ACC112 (cell line): ENCODE data around the gene ANO1.

Experiments
- H2AFZ ChIP-seq: fragments of 200-600 bp; sonication (generic); one replicate; pipeline ENCODE4 v1.6.0; 2017; ENCODE audit warnings: antibody characterized with exemption, low read length; ENCODE audit not compliant: unreplicated experiment
- H3K27ac ChIP-seq: fragments of 200-600 bp; sonication (generic); 2 replicates; pipeline ENCODE4 v1.5.1; 2014; ENCODE audit warnings: low read depth, mild to moderate bottlenecking, antibody characterized with exemption, low read length, moderate library complexity
- H3K27me3 ChIP-seq: fragments of 200-600 bp; sonication (generic); 2 replicates; pipeline ENCODE4 v1.6.1; 2014; ENCODE audit warnings: mild to moderate bottlenecking, antibody characterized with exemption, low read length, moderate library complexity, mixed read lengths; ENCODE audit not compliant: insufficient read depth
- H3K36me3 ChIP-seq: fragments of 200-600 bp; sonication (generic); 2 replicates; pipeline ENCODE4 v1.6.1; 2016; ENCODE audit warnings: mild to moderate bottlenecking, antibody characterized with exemption, low read length, moderate library complexity, mixed read lengths; ENCODE audit not compliant: insufficient read depth
- H3K4me1 ChIP-seq: fragments of 200-600 bp; sonication (generic); one replicate; pipeline ENCODE4 v1.6.1; 2016; ENCODE audit warnings: low read length, mixed read lengths; ENCODE audit not compliant: insufficient read depth, unreplicated experiment, control insufficient read depth
- H3K4me3 ChIP-seq: fragments of 200-600 bp; sonication (generic); 2 replicates; pipeline ENCODE4 v1.5.1; 2014; ENCODE audit warnings: mild to moderate bottlenecking, low read depth, low read length
- H3K79me2 ChIP-seq: fragments of 200-600 bp; sonication (generic); one replicate; pipeline ENCODE4 v1.6.0; 2016; ENCODE audit warnings: low read length; ENCODE audit not compliant: control insufficient read depth, unreplicated experiment, insufficient read depth

Gene ANO1

DNA sequence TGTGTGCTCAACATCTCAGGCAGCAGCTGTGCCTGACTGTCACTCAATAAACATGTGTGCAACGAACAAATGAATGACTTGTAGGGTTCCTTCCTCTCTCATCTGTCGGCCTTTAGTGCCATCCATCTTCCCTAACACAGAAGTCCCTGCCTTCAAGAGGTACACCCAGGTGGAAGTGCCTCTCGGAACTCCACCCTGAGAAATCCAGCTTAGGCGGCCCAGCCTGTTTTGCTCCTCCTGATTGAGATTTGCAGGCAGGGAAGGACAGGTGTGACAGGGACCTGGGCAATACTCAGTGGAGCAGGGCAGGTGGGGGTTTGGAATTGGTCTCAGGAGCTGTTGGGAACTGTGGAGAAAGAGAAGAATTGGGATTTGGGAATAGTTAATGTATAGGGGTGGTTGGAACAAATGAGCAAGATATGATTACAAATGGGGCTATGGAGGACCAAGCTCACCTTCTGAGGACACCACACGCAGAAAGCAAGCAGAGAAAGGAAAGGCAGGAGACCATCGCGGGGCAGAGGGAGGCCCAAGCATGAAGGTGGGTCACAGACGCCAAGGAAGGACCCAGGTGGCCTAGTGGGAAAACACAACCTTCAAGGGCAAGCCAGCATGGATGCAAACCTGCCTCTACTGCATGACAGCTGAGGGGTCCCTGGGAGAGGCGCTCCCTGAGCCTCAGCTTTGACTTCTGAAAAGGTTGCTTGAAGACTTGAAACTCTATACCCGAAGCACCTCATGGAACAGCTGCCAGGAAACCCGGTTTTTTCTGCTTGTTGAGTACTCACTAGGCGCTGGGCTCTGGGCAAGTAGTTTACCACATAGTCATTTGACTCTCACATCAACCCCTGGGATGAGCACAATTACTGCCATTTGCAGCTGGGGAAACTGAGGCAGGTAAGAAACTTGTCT is 40.9 kb upstream of the ANO1 start:
- Histone ChIP-seq H3K27me3 (peaks cover 80% of the 10 kb centered on the region), H3K36me3 (no peaks in the 10 kb centered on the region), H3K27ac (no peak overlapping the region), H2AFZ (no peak overlapping the region), H3K79me2 (no peaks in the 10 kb centered on the region), H3K4me3 (no peak overlapping the region), H3K4me1 (no peaks in the 10 kb centered on the region)

DNA sequence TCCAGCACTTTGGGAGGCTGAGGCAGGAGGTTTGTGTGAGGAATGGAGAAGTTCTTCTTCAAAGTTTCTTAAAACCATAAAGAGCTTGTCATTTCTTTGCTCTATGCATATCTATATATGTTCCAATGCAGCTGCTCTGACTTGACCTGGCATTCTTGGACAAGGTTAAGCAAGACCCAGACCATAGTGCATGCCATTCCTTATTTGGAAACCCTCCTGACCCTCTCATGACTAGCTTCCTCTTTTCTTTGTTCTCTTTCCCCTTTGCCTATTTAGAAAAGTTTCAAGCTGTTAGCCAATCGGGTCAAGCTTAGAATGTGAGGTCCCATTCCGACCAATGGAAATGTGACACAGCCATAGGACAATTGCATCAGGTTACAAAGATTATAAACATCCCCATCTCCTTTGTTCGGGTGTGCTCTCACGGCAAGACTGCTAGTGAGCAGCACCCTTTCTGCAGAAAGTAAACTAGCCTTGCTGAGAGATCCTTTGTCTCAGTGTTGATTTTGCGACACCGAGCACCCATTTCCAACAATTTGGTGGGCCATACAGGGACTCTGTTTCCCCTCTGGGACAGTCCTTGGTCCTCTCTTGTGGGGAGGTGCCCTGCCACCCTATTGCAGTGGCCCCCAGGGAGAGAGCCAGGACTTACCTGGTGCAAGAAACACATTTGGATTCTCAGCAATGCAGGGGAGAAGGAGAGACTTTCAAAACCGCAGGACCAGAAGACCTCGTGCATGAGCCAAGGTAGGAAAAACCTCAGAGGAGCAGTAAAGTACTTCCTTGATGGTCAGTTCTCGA is 39.9 kb upstream of the ANO1 start:
- Histone ChIP-seq H3K27me3 (peaks cover 86% of the 10 kb centered on the region), H3K36me3 (no peaks in the 10 kb centered on the region), H2AFZ (no peak overlapping the region), H3K79me2 (no peaks in the 10 kb centered on the region), H3K27ac (no peak overlapping the region), H3K4me1 (no peaks in the 10 kb centered on the region), H3K4me3 (no peak overlapping the region)

DNA sequence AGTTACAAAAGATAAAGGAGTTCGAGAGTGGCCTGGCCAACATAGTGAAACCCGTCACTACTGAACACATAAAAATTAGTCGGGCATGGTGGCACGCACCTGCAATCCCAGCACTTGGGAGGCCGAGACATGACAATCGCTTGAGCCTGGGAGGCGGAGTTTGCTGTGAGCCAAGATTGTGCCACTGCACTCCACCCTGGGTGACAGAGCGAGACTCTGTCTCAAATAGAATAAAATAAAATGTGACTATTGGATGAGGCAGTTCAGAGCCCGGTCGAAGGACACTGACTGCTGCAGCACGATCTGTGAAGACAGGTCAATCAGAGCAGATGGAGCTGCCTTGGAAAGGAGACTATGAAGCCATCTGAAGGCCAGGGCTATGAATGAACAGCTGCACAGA is 37.7 kb upstream of the ANO1 start:
- H2AFZ ChIP-seq: no peak overlapping the region
- no peaks in the 10 kb centered on the region for H3K79me2 ChIP-seq
- no peaks in the 10 kb centered on the region for H3K36me3 ChIP-seq
- no peak overlapping the region for H3K27ac ChIP-seq
- no peak overlapping the region for H3K4me3 ChIP-seq
- no peaks in the 10 kb centered on the region for H3K4me1 ChIP-seq
- H3K27me3 ChIP-seq: peaks cover 83% of the 10 kb centered on the region

DNA sequence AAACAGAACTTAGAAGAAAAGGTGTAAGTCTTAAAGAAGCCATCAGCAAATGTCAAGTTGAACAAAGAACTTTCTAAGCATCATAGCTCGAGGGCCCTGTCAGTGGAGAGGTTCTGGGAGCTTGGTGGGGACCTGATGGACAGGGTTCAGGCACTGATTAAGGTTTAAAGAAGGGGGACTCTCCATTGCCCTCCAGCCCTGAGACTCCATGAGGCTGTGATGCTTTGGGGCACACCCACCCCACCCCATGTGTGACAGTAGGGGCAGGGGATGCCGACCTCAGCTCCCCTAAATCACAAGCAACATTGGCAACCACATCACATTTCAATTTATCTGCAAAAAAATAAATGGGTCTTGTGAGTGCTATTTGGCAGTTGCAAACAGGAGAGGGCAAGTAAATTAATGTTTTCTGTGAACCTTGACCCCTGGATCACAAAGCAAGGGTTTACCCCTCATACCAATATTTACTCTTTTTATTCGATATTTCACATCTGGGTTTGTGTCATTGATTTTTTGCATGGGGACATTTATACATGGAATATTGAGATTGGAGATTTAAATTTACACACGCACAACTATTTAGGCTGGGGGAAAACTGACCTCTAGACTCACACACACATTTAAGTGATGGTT is 37.1 kb upstream of the ANO1 start:
- Histone ChIP-seq H2AFZ (no peak overlapping the region), H3K36me3 (no peaks in the 10 kb centered on the region), H3K4me1 (no peaks in the 10 kb centered on the region), H3K79me2 (no peaks in the 10 kb centered on the region), H3K27me3 (peaks cover 86% of the 10 kb centered on the region), H3K27ac (no peak overlapping the region), H3K4me3 (no peak overlapping the region)

DNA sequence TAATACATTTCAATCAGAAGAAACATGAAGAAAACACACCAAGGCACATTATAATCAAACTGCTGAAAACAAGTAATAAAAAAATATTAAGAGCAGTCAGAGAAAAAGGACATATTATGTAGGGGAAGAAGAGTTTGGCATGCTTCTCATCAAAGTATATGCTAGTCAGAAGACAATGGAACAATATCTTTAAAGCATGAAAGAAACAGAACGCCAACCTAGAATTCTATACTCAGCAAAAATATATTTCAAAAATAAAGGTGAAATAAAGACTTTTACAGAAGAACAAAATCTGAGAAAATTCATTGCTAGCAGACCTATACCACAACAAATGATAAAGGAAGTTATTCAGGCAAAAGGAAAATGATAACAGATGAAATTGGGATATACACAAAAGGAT is 34.6 kb upstream of the ANO1 start:
- H3K4me1 ChIP-seq: no peaks in the 10 kb centered on the region
- H3K27ac ChIP-seq: no peak overlapping the region
- H3K4me3 ChIP-seq: no peak overlapping the region
- no peaks in the 10 kb centered on the region for H3K79me2 ChIP-seq
- H3K27me3 ChIP-seq: peaks cover 84% of the 10 kb centered on the region
- no peak overlapping the region for H2AFZ ChIP-seq
- H3K36me3 ChIP-seq: no peaks in the 10 kb centered on the region

DNA sequence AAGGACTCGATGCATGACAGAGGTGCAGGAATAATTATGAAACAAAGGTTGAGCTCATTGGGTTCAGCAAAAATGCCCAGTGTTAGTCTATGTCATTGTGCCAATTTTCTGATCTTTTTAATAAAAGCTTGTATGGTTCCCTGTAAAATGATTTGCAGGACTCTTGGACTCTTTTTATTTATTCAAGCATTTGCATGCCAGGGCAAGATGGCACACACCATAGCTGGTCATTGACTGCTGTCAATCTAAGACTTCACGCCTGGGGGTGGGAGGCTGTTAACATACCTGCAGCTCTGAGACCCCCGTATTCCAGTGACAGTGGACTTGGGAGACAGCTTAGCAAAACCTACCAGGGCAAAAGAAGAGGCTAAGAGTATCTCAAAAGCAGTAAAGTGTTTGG is 32.0 kb upstream of the ANO1 start:
- Histone ChIP-seq H3K4me1 (no peaks in the 10 kb centered on the region), H3K79me2 (no peaks in the 10 kb centered on the region), H3K27ac (no peak overlapping the region), H3K36me3 (no peaks in the 10 kb centered on the region), H3K27me3 (peaks cover 83% of the 10 kb centered on the region), H3K4me3 (no peak overlapping the region), H2AFZ (no peak overlapping the region)

DNA sequence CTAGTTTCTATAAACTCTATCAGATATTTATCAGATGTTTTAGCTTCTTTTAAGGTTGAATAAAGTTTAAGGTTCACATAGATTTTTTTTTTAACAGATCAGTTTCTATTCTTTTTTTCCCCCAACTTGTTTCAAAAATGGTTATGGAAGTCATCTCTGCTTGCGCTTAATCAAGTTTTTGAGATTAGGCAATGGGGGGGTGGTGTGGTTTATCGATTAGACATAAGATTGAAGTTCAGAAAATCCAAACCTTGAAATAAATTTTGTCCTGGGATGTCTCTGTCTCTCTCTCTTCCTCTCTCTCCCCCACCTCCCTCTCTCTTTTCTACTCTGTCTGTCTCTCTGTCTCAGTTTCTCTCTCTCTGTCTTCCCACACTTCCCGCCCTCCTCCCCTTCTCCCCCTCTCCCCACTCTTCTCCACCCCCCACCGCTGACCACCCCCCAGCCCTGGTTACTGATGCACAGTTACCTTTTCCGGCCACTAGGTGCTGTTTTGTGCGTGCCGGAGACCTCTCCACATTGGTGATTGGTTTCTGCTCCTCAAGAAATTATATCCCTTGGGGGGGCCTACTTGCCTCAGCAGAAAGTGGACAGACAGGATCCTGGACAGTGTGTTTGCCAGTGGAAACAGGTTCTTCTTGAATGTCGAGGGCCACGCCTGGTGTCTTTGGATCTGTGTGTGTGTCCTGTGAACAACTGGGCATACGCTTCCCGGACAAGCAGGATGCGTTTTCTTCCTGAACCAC is 29.7 kb upstream of the ANO1 start:
- Histone ChIP-seq H3K27me3 (peaks cover 84% of the 10 kb centered on the region), H3K4me1 (no peaks in the 10 kb centered on the region), H3K36me3 (no peaks in the 10 kb centered on the region), H3K27ac (no peak overlapping the region), H3K79me2 (no peaks in the 10 kb centered on the region), H3K4me3 (no peak overlapping the region), H2AFZ (no peak overlapping the region)

DNA sequence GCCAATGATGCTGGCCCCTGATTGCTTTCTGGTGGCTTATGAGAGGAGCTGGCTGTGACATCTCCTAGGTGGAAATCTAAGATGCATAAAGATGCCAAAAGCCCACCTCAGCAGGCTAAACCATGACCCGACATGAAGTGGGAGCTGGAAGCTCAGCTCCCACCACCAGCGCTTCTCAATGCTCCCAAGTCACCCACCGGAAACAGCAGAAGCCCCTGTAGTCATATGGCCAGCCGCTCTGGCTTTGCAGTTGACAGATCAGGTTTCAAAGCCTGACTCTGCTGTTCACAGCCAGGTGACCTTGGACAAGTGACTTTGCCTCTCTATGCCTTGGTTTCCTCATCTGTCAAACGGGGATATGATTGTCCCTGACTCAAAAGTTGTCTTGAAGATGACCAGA is 29.1 kb upstream of the ANO1 start:
- Histone ChIP-seq H3K4me1 (no peaks in the 10 kb centered on the region), H3K27me3 (peaks cover 89% of the 10 kb centered on the region), H3K79me2 (no peaks in the 10 kb centered on the region), H3K36me3 (no peaks in the 10 kb centered on the region), H3K27ac (no peak overlapping the region), H3K4me3 (no peak overlapping the region), H2AFZ (no peak overlapping the region)

DNA sequence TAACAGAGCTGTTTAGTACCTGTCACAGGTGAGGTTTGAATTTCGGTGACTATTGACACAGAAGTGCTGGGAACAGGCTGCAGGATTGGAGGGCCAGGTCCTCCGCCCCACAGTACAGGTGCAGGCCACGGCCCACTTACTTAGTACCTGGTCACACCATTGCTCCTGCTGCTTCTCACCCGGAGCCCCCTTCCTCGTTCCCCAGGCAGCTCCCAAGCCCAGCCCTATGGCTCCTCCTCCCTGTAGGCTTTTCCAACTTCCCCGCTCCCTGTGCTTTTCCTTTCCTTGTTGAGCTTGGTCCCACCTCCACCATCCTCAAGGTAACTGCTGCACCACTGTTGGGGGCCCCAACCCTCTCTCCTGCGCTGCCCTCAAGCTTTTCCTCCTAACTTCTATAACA is 27.9 kb upstream of the ANO1 start:
- no peaks in the 10 kb centered on the region for H3K36me3 ChIP-seq
- no peak overlapping the region for H2AFZ ChIP-seq
- H3K4me1 ChIP-seq: no peaks in the 10 kb centered on the region
- H3K79me2 ChIP-seq: no peaks in the 10 kb centered on the region
- no peak overlapping the region for H3K27ac ChIP-seq
- peaks cover 88% of the 10 kb centered on the region for H3K27me3 ChIP-seq
- no peak overlapping the region for H3K4me3 ChIP-seq

DNA sequence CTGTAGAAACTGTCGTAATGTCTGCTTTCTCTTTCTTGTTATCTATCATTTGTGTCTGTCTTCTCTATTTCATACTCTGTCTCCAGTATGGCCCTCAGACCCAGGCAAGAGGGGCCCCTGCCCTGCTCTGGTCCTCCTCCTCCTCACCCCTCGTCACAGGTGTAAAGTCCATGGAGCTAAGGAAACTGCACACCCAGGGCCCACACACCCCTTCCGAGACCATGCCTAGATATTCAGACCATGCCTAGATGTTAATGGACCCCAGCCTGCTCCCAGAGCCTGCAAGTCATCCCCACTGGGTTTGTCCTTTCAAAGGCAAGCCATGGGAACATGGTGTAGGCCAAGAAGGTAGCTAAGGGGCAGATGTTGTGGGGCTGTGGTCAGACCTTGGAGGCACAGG is 24.1 kb upstream of the ANO1 start:
- no peaks in the 10 kb centered on the region for H3K4me1 ChIP-seq
- no peak overlapping the region for H3K4me3 ChIP-seq
- H3K36me3 ChIP-seq: no peaks in the 10 kb centered on the region
- peaks cover 74% of the 10 kb centered on the region for H3K27me3 ChIP-seq
- H2AFZ ChIP-seq: no peak overlapping the region
- H3K27ac ChIP-seq: no peak overlapping the region
- H3K79me2 ChIP-seq: no peaks in the 10 kb centered on the region
